OCI-LY3 (cell line): ENCODE measurements around the gene SLC10A6.

Experiments
- H2AFZ ChIP-seq: fragments of 200-600, 300-600 bp; shearing (Covaris generic); 2 replicates; pipeline ENCODE4 v1.6.0; 2014; ENCODE audit warnings: antibody characterized with exemption, low read depth, low read length
- H3K27ac ChIP-seq: fragments of 200-600, 300-600 bp; sonication (generic); 2 replicates; pipeline ENCODE4 v1.5.1; 2014; ENCODE audit warnings: mild to moderate bottlenecking, low read length, moderate library complexity, mixed read lengths
- H3K27me3 ChIP-seq: fragments of 200-600, 300-600 bp; sonication (generic); 2 replicates; pipeline ENCODE4 v1.6.1; 2014; ENCODE audit warnings: low read depth, low read length, mixed read lengths
- H3K36me3 ChIP-seq: fragments of 200-600, 300-600 bp; sonication (generic); replicated peaks from 2 replicates; pipeline ENCODE3; 2014; ENCODE audit warnings: low read depth, low read length, mixed read lengths
- H3K4me1 ChIP-seq: fragments of 300-600, 200-600 bp; sonication (generic); 2 replicates; pipeline ENCODE4 v1.6.1; 2014; ENCODE audit warnings: low read length, mixed read lengths
- H3K4me2 ChIP-seq: fragments of 200-600, 300-600 bp; sonication (generic); 2 replicates; pipeline ENCODE4 v1.6.1; 2014; ENCODE audit warnings: low read length, mixed read lengths
- H3K4me3 ChIP-seq: fragments of 300-600, 200-600 bp; sonication (generic); 2 replicates; pipeline ENCODE4 v1.5.1; 2014; ENCODE audit warnings: antibody characterized with exemption, mild to moderate bottlenecking, low read length, moderate library complexity
- H3K79me2 ChIP-seq: fragments of 300-600, 200-600 bp; shearing (Covaris generic); 2 replicates; pipeline ENCODE4 v1.6.1; 2014; ENCODE audit warnings: mild to moderate bottlenecking, low read length, mixed read lengths
- H3K9ac ChIP-seq: fragments of 300-600, 200-600 bp; shearing (Covaris generic); 2 replicates; pipeline ENCODE4 v1.6.0; 2014; ENCODE audit warnings: mild to moderate bottlenecking, low read length, moderate library complexity
- H3K9me3 ChIP-seq: fragments of 200-600, 300-600 bp; shearing (Covaris generic); 2 replicates; pipeline ENCODE4 v1.6.1; 2014; ENCODE audit warnings: low read length, mixed read lengths; ENCODE audit not compliant: insufficient read depth
- H4K20me1 ChIP-seq: fragments of 200-600, 300-600 bp; sonication (generic); 2 replicates; pipeline ENCODE4 v1.6.1; 2016; ENCODE audit warnings: low read length, mixed read lengths; ENCODE audit not compliant: insufficient read depth
- EZH2phosphoT487 ChIP-seq: fragments of 200-600 bp; shearing (Covaris generic); IDR thresholded peaks from 2 replicates; pipeline ENCODE4 v1.6.1; 2018; ENCODE audit warnings: antibody characterized with exemption, mixed run types, low read depth
- TF ChIP-seq, protein P1 (sequence below): fragments of 200-600, 300-600 bp; sonication (generic); IDR thresholded peaks from 2 replicates; pipeline ENCODE4 v1.5.1; 2014; ENCODE audit warnings: antibody characterized with exemption, low read length, low read depth

Gene SLC10A6

DNA sequence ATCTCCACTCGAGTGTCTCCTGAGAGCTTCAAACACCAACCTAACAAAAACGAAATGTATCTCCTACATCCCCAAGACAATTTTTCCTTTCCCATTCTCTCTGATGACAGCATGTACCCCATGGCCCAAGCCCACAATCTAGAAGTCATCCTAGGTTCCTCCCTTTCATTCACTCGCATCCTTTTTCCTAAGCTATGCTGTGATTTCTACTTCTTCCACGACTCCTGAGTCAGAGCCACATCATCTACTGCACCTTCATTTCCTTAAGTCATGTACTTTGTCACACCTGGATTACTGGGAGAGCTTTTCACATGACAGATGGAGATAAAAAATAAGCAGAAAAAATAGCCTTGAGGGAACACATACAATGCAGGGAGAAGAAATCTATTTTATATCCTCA is 23.0 kb upstream of the SLC10A6 start:
- H3K9me3 ChIP-seq: no peaks in the 10 kb centered on the region
- no peaks in the 10 kb centered on the region for H3K27me3 ChIP-seq
- no peak overlapping the region for H2AFZ ChIP-seq
- H3K4me1 ChIP-seq: peaks cover 10% of the 10 kb centered on the region
- no peaks in the 10 kb centered on the region for H3K79me2 ChIP-seq
- H3K4me3 ChIP-seq: no peak overlapping the region
- no peak for TF ChIP-seq EZH2phosphoT487
- TF ChIP-seq, protein P1, sequence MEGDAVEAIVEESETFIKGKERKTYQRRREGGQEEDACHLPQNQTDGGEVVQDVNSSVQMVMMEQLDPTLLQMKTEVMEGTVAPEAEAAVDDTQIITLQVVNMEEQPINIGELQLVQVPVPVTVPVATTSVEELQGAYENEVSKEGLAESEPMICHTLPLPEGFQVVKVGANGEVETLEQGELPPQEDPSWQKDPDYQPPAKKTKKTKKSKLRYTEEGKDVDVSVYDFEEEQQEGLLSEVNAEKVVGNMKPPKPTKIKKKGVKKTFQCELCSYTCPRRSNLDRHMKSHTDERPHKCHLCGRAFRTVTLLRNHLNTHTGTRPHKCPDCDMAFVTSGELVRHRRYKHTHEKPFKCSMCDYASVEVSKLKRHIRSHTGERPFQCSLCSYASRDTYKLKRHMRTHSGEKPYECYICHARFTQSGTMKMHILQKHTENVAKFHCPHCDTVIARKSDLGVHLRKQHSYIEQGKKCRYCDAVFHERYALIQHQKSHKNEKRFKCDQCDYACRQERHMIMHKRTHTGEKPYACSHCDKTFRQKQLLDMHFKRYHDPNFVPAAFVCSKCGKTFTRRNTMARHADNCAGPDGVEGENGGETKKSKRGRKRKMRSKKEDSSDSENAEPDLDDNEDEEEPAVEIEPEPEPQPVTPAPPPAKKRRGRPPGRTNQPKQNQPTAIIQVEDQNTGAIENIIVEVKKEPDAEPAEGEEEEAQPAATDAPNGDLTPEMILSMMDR: no peak
- no peaks in the 10 kb centered on the region for H3K36me3 ChIP-seq
- no peak overlapping the region for H3K27ac ChIP-seq
- H4K20me1 ChIP-seq: no peaks in the 10 kb centered on the region
- H3K9ac ChIP-seq: no peak overlapping the region
- H3K4me2 ChIP-seq: no peak overlapping the region

DNA sequence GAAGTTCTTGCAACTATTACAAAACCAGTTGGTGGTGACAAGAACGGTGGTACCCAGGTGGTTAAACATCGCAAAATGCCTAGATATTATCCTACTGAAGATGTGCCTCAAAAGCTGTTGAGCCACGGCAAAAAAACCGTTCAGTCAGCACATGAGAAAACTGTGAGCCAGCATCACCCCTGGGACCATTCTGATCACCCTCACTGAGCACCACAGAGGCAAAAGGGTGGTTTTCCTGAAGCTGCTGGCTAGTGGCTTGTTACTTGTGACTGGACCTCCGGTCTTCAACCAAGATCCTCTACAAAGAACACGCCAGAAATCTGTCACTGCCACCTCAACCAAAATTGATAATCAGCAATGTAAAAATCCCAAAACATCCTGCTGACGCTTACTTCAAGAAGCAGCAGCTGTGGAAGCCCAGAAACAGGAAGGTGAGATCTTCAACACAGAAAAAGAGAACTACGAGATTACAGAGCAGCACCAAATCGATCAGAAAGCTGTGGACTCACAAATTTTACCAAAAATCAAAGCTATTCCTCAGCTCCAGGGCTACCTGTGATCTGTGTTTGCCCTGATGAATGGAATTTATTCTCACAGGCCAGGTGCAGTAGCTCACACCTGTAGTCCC is 21.4 kb upstream of the SLC10A6 start:
- Histone ChIP-seq H4K20me1 (no peaks in the 10 kb centered on the region), H3K4me2 (peak overlapping the region; percentile 79), H3K9ac (no peak overlapping the region), H3K79me2 (no peaks in the 10 kb centered on the region), H3K4me3 (peak overlapping the region; percentile 50), H3K27me3 (no peaks in the 10 kb centered on the region), H3K36me3 (no peaks in the 10 kb centered on the region), H2AFZ (peak overlapping the region; percentile 88; the same call in 1 of the 2 replicates), H3K27ac (no peak overlapping the region), H3K4me1 (peaks cover 10% of the 10 kb centered on the region), H3K9me3 (no peaks in the 10 kb centered on the region)
- TF ChIP-seq, protein P1: no peak
- no peak for TF ChIP-seq EZH2phosphoT487

DNA sequence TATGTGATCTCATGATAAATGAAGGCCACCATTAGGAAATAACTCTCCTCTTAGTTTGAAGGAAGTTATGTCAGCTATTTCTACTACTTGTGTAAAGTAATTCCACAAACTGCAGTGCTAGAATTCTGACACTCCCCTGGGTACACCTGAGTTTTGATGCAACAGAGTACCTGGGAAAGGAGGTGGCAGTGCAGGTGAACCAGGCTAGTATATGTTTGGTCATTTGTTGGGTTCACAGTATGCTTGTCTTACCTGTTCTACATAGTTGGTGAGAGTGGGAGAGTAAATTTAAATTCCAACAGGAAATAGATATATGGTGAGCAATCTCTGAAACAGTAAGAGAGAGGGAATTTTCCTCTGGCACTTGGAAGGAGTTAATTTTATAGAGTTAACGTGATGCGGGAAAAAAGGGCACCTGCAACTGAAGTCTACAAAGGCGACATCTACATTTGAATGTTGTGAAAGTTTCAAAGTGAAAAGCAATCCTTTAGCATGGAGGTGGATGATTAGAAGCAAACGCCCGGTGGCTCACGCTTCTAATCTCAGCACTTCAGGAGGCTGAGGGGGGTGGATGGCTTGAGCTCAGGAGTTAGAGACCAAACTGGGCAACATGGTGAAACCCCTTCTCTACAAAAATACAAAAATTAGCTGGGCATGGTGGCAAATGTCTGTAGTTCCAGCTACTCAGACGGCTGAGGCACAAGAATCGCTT is 8.3 kb upstream of the SLC10A6 start:
- H3K27me3 ChIP-seq: no peaks in the 10 kb centered on the region
- no peaks in the 10 kb centered on the region for H3K4me1 ChIP-seq
- no peak overlapping the region for H3K9ac ChIP-seq
- H3K4me2 ChIP-seq: no peak overlapping the region
- no peaks in the 10 kb centered on the region for H3K9me3 ChIP-seq
- no peak overlapping the region for H3K27ac ChIP-seq
- TF ChIP-seq EZH2phosphoT487: no peak
- TF ChIP-seq, protein P1: no peak
- no peaks in the 10 kb centered on the region for H3K79me2 ChIP-seq
- H3K36me3 ChIP-seq: no peaks in the 10 kb centered on the region
- no peak overlapping the region for H2AFZ ChIP-seq
- H4K20me1 ChIP-seq: no peaks in the 10 kb centered on the region
- no peak overlapping the region for H3K4me3 ChIP-seq

DNA sequence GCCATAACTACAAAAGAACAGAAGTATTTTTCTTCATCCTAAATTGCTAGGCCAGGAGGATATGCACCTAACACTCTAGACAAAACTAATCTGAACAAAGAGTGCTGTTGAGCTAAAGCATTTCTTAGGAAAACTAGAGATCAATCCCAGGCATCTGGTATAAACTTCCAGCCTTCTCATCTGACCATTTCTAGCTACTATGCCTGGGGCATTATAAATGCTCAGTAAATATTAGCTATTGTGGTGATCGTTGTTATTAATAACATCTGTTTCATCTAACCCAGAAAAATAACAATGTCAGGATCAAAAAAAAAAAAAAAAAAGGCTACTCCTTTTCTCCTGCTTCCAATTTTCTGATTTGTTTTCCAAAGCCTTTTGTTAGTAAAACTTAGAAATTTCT is 7.7 kb upstream of the SLC10A6 start:
- Histone ChIP-seq H3K27ac (no peak overlapping the region), H3K4me3 (no peak overlapping the region), H3K4me1 (no peaks in the 10 kb centered on the region), H4K20me1 (no peaks in the 10 kb centered on the region), H3K9ac (no peak overlapping the region), H3K4me2 (no peak overlapping the region), H3K27me3 (no peaks in the 10 kb centered on the region), H2AFZ (no peak overlapping the region), H3K79me2 (no peaks in the 10 kb centered on the region), H3K36me3 (no peaks in the 10 kb centered on the region), H3K9me3 (no peaks in the 10 kb centered on the region)
- no peak for TF ChIP-seq EZH2phosphoT487
- TF ChIP-seq, protein P1: no peak
